Neural progenitor cell (in vitro differentiated cells): ENCODE results near the gene BTRC. TPM values are rescaled to one million over a fixed set of nuclear protein-coding genes. Genes with fewer than 3 reads are reported as not detected.

ENCODE experiments used
- DNase-seq: peaks from one replicate; pipeline ENCODE4 v3.0.0-alpha.2; 2016; ENCODE audit warnings: low spot score
- H2AFZ ChIP-seq: fragments of 200-600 bp; sonication (generic); replicated peaks from 2 replicates; pipeline ENCODE4 v1.6.1; 2016; ENCODE audit warnings: antibody characterized with exemption
- H3F3A ChIP-seq: fragments of 200-600 bp; sonication (generic); 2 replicates; pipeline ENCODE4 v1.6.1; 2016; ENCODE audit warnings: antibody characterized with exemption, low read depth
- H3K27ac ChIP-seq: fragments of 200-600 bp; sonication (generic); 2 replicates; pipeline ENCODE4 v1.5.1; 2016; ENCODE audit warnings: mild to moderate bottlenecking
- H3K27me3 ChIP-seq: fragments of 200-600 bp; sonication (generic); 2 replicates; pipeline ENCODE4 v1.6.1; 2016; ENCODE audit warnings: mild to moderate bottlenecking, moderate library complexity
- H3K36me3 ChIP-seq: fragments of 200-600 bp; sonication (generic); 2 replicates; pipeline ENCODE4 v1.5.1; 2016
- H3K4me1 ChIP-seq: fragments of 200-600 bp; sonication (generic); 2 replicates; pipeline ENCODE4 v1.6.1; 2016; ENCODE audit warnings: mixed run types
- H3K4me2 ChIP-seq: fragments of 200-600 bp; sonication (generic); 2 replicates; pipeline ENCODE4 v1.6.1; 2016
- H3K4me3 ChIP-seq: fragments of 200-600 bp; sonication (generic); 2 replicates; pipeline ENCODE4 v1.5.1; 2016
- H3K79me2 ChIP-seq: fragments of 200-600 bp; sonication (generic); 2 replicates; pipeline ENCODE4 v1.6.1; 2016; ENCODE audit warnings: low read depth
- H3K9ac ChIP-seq: fragments of 200-600 bp; sonication (generic); 2 replicates; pipeline ENCODE4 v1.6.1; 2016
- H3K9me3 ChIP-seq: fragments of 200-600 bp; sonication (generic); 2 replicates; pipeline ENCODE4 v1.5.1; 2016; ENCODE audit warnings: low read depth
- H4K20me1 ChIP-seq: fragments of 200-600 bp; sonication (generic); 2 replicates; pipeline ENCODE4 v1.6.1; 2016; ENCODE audit warnings: low read depth
- H3K27ac Mint-ChIP-seq: 3 replicates; pipeline ENCODE4 v1.8.0; 2021; ENCODE audit warnings: mixed read lengths
- H3K27me3 Mint-ChIP-seq: 2 replicates; pipeline ENCODE4 v1.8.0; 2022; ENCODE audit warnings: low read depth, mild to moderate bottlenecking, inconsistent platforms, moderate library complexity, mixed read lengths; ENCODE audit not compliant: insufficient read depth
- H3K36me3 Mint-ChIP-seq: 3 replicates; pipeline ENCODE4 v1.8.0; 2021; ENCODE audit warnings: mixed read lengths
- H3K4me1 Mint-ChIP-seq: 3 replicates; pipeline ENCODE4 v1.8.0; 2021; ENCODE audit warnings: mixed read lengths
- H3K4me3 Mint-ChIP-seq: 3 replicates; pipeline ENCODE4 v1.8.0; 2021; ENCODE audit warnings: mild to moderate bottlenecking, moderate library complexity, mixed read lengths
- H3K9me3 Mint-ChIP-seq: 3 replicates; pipeline ENCODE4 v1.8.0; 2020; ENCODE audit warnings: mixed read lengths
- EZH2 ChIP-seq: fragments of 200-600 bp; sonication (generic); IDR thresholded peaks from 2 replicates; pipeline ENCODE4 v1.6.1; 2017; ENCODE audit warnings: antibody characterized with exemption, mild to moderate bottlenecking, moderate library complexity
- EZH2phosphoT487 ChIP-seq: fragments of 200-600 bp; sonication (generic); IDR thresholded peaks from 2 replicates; pipeline ENCODE4 v1.6.1; 2017; ENCODE audit warnings: antibody characterized with exemption
- total RNA-seq: library from RNA; depleted of rRNA; stranded (reverse); fragments of >200 nt; gene quantifications from 2 replicates; pipeline ENCODE4 v1.2.3, GENCODE V29; 2015; ENCODE audit warnings: low replicate concordance
- TF ChIP-seq, protein P1 (sequence below): fragments of 200-600 bp; sonication (generic); IDR thresholded peaks from 2 replicates; pipeline ENCODE4 v1.5.1; 2017; ENCODE audit warnings: antibody characterized with exemption, mild to moderate bottlenecking

Gene BTRC
- total RNA-seq, 1 donor from 2014 or later = 25.4 TPM

DNA sequence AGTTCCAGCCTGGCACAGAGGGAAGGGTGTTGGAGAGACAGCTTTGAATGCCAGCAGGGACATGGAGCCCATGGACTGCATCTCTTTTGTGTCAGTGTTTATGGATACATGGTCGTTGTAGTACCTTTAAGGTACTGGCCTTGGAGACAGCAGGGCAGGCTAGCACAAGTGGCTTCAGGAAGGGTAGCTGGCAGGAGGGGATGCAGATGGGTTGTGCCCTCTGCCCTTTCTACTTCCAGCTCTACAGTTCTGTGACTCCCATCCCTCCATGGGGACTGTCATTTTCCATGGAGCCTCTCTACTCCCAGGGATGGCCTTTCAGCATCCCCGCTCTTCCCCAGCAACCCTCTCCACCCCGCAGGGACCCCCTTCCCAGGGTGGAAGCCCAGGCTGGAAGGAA, 209.0 kb downstream of the BTRC start:
- TF ChIP-seq EZH2 (no peak), EZH2phosphoT487 (no peak)
- TF ChIP-seq, protein P1, sequence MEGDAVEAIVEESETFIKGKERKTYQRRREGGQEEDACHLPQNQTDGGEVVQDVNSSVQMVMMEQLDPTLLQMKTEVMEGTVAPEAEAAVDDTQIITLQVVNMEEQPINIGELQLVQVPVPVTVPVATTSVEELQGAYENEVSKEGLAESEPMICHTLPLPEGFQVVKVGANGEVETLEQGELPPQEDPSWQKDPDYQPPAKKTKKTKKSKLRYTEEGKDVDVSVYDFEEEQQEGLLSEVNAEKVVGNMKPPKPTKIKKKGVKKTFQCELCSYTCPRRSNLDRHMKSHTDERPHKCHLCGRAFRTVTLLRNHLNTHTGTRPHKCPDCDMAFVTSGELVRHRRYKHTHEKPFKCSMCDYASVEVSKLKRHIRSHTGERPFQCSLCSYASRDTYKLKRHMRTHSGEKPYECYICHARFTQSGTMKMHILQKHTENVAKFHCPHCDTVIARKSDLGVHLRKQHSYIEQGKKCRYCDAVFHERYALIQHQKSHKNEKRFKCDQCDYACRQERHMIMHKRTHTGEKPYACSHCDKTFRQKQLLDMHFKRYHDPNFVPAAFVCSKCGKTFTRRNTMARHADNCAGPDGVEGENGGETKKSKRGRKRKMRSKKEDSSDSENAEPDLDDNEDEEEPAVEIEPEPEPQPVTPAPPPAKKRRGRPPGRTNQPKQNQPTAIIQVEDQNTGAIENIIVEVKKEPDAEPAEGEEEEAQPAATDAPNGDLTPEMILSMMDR = no peak
- no peaks in the 10 kb centered on the region for H3K36me3 ChIP-seq
- no peak overlapping the region for H3K4me2 ChIP-seq
- Mint-ChIP-seq H3K36me3 (no peaks in the 10 kb centered on the region), H3K27ac (no peak overlapping the region), H3K4me3 (no peak overlapping the region), H3K27me3 (peaks cover 23% of the 10 kb centered on the region), H3K4me1 (peaks cover 6% of the 10 kb centered on the region), H3K9me3 (no peaks in the 10 kb centered on the region)
- H3F3A ChIP-seq = peaks cover 13% of the 10 kb centered on the region
- no peak for DNase-seq
- H3K27me3 ChIP-seq = peaks cover 35% of the 10 kb centered on the region
- no peak overlapping the region for H2AFZ ChIP-seq
- H3K79me2 ChIP-seq = no peaks in the 10 kb centered on the region
- no peak overlapping the region for H3K4me3 ChIP-seq
- peaks cover 9% of the 10 kb centered on the region for H3K4me1 ChIP-seq
- H3K27ac ChIP-seq = no peak overlapping the region
- H3K9me3 ChIP-seq = no peaks in the 10 kb centered on the region
- no peaks in the 10 kb centered on the region for H4K20me1 ChIP-seq
- no peak overlapping the region for H3K9ac ChIP-seq

DNA sequence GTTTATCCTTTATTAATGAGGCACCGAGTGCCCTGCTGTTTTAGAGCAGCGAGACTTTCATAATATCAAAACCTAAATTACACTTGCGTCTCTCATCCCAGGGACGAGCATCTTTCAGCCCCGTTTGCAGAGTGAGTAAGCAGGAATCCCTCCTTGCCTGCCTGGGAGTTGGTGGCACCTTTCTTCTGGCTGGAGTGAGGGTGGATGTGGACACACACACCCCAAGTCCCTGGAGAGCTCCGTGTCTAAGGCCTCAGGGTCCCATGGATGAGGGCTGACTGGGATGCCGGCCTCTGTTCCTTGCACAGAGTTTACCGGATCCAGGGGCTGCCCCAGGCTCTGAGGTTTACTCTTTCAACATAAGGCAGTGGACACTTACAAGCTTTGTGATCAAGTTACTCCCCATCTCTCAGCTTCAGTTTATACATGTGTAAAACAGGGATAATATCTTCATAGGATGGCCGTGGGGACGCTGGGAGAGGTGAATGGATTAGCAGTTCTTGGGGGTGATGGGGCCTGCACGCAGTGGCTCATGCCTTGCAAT, 209.6 kb downstream of the BTRC start:
- Histone ChIP-seq H4K20me1 (no peaks in the 10 kb centered on the region), H3K9ac (no peak overlapping the region), H3K36me3 (no peaks in the 10 kb centered on the region), H3K27ac (no peak overlapping the region), H3F3A (peaks cover 17% of the 10 kb centered on the region), H3K4me2 (no peak overlapping the region), H3K4me3 (no peak overlapping the region), H3K9me3 (no peaks in the 10 kb centered on the region), H2AFZ (no peak overlapping the region), H3K27me3 (peaks cover 41% of the 10 kb centered on the region), H3K4me1 (peaks cover 9% of the 10 kb centered on the region), H3K79me2 (no peaks in the 10 kb centered on the region)
- Mint-ChIP-seq H3K27me3 (peaks cover 28% of the 10 kb centered on the region), H3K27ac (no peak overlapping the region), H3K4me1 (peaks cover 6% of the 10 kb centered on the region), H3K4me3 (no peak overlapping the region), H3K36me3 (no peaks in the 10 kb centered on the region), H3K9me3 (no peaks in the 10 kb centered on the region)
- no peak for DNase-seq
- TF ChIP-seq EZH2 = no peak
- TF ChIP-seq EZH2phosphoT487 = no peak
- TF ChIP-seq, protein P1 = no peak

DNA sequence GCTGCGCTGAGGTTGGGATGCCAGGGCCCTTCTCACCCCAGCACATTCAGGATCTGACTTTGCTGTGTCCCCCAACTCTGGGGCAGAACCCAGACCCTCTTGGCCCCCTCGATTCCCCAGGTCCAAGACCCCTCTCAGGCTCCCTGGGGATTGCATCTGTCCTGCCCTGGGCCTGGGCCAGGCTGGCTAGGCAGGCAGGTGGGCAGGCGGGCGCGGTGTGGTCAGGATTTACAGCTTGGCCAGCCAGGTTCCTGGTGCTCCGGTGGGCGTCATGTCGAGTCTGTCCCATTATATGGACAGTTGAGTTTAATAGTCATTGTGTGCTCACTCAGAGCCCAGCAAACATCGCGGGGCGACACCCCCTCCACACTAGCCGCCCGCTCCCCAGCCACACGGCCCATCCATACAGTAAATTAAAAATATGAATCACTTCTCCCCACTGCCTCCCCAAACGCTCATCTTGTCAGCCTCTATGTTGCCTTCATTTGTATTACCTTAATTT, 210.6 kb downstream of the BTRC start:
- Histone ChIP-seq H3K4me3 (no peak overlapping the region), H3K79me2 (no peaks in the 10 kb centered on the region), H2AFZ (no peak overlapping the region), H3K4me2 (no peak overlapping the region), H3K9ac (no peak overlapping the region), H3K27me3 (peaks cover 51% of the 10 kb centered on the region), H3K9me3 (no peaks in the 10 kb centered on the region), H3K4me1 (peaks cover 15% of the 10 kb centered on the region), H4K20me1 (no peaks in the 10 kb centered on the region), H3F3A (peaks cover 21% of the 10 kb centered on the region), H3K27ac (no peak overlapping the region), H3K36me3 (no peaks in the 10 kb centered on the region)
- Mint-ChIP-seq H3K36me3 (no peaks in the 10 kb centered on the region), H3K9me3 (no peaks in the 10 kb centered on the region), H3K27ac (no peak overlapping the region), H3K4me1 (peaks cover 6% of the 10 kb centered on the region), H3K4me3 (no peak overlapping the region), H3K27me3 (peaks cover 34% of the 10 kb centered on the region)
- TF ChIP-seq, protein P1 = no peak
- no peak for TF ChIP-seq EZH2
- TF ChIP-seq EZH2phosphoT487 = no peak
- no peak for DNase-seq
